ENCODE data around the gene SLC25A5. TPM values are rescaled to one million over a fixed set of nuclear protein-coding genes. Genes with fewer than 3 reads are reported as not detected.
"Not testable (repeated sequence)": the region's sequence is repeated elsewhere in the genome, so short reads cannot be mapped to it uniquely, and the experiment has no call there.

SLC25A5 gene
- total RNA-seq, 1 donor from 2014 or later, result 282 TPM

- no peak for DNase-seq (ENCODE audit: extremely low read depth, low read depth, low spot score)
Observed at GRCh38 chrX:119502727-119503483, 34.7 kb downstream of the SLC25A5 start.

DNA sequence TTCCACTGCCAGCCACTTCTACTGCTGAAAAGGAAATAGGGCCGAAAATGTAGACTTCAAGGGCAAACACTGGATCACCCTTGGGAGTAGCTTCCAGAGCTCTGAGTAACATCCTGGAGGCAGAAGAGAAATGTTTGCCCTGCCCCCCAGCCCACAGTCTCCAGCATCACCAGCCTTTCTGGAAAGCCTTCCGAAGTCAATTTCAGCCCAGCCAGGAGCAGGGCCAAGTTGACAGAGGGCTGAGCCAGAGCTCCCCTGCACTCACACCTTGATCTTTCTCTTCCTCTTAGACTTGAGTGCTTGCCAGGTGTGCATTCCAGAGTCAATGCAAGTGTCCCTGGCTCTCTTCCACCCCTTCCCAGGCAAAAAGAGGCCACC, 35.2 kb downstream of the SLC25A5 start:
- DNase-seq (ENCODE audit: extremely low read depth, low read depth, low spot score), result peak; percentile 22

DNA sequence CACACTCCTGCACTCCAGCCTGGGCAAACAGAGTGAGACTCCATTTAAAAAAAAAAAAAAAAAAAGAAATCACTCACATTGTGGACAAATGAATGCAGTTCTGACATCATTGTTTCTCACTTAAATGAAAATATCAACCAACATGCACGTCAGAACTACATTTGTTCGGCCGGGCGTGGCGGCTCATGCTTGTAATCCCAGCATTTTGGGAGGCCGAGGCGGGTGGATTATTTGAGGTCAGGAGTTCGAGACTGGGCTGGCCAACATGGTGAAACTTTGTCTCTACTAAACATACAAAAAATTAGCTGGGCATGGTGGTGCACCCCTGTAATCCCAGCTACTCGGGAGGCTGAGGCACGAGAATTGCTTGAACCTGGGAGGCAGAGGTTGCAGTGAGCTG, 36.9 kb downstream of the SLC25A5 start:
- not testable (repeated sequence) for DNase-seq (ENCODE audit: extremely low read depth, low read depth, low spot score)

DNA sequence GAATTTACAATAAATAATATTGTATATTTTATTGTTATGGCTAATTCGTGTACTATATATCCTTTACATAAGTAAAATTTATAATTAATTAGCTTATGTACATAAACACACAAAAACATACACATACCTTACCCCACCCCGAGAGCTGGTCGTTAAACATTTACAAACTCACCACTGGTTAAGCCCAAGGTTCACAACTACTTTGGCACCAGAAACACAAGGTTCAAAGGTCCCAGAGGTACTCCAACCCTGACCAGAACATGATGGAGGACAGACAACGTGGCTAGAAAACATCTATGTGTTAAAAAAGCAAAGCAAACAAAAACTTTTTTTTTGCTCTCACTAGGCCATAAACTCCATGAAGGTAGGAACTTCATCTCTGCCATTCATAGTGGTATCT, 37.7 kb downstream of the SLC25A5 start:
- no peak for DNase-seq (ENCODE audit: extremely low read depth, low read depth, low spot score)

DNA sequence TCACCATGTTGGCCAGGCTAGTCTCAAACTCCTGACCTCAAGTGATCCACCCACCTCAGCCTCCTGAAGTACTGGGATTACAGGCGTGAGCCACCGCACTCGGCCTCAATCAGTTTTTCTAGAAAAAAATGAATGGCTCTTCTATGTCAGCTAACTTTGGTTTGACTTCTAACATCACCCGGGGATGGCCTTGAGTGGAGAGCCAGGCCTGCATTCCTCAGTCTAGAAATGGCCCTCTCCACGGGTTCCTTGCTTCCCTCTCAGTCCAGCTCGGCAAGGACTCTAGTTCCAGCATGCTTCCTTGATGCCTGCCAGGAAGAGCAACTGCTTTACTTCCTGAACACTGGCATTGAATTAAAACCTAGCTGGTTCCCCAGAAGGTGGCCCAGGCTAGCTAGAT, 39.0 kb downstream of the SLC25A5 start:
- DNase-seq (ENCODE audit: extremely low read depth, low read depth, low spot score), result no peak

DNA sequence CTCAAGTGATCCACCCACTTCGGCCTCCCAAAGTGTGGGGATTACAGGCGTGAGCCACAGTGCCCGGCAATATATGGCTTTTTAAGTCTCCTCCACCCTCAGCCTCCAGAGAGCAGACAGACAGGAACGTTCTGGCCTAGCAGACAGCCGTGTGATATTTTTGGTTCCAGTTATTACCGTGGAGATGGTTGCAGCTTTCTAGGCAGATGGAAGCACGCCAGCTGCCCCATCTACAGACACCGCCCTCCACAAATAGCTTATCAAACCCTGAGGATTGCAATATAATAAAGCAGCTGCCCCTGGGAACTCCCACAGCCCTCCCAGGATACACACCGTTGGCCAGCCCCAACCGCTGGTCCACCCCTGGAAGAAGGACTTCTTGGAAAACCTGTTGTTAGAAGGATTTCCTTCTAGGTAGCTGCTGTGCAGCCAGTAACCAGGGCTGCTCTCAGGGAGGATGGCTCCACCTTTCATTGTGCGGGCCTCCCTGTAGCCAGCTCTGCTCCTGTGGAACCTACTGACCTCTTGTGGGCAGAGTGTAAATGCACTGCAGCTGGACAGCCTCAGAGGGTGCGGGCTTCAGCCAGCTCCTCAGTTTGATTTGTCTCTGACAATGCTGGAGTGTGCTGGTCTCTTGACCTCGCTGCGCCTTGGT, 44.0 kb downstream of the SLC25A5 start:
- peak; percentile 16 for DNase-seq (ENCODE audit: extremely low read depth, low read depth, low spot score)

DNA sequence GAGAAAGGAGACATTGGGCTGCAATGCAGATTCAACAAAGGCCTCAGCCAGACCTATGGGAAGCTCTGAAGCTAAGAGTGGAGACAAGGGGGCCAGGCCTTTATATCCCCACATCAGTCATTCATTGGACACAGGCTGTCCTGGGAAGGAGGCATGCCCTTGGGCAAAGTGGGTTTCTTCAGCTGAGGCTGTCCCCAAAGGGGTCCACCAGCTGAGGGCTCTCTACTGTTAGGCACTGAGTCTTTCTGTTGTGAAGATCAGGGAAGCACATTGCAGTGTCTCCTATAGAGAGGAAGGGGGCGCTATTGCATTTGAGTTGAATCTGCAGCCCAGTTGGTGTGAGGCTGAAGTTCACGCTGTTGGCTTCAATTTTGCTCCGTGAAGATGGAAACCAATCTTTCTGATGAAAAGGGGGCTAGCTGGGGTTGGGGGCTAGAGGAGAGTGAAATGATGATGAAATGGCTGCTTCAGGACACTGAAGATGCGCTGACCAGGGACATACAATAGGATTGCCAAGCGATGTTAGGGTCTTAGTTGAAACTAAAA, 48.0 kb downstream of the SLC25A5 start:
- DNase-seq (ENCODE audit: extremely low read depth, low read depth, low spot score), result peak; percentile 37

GRCh38 chrX:119518371-119518770, 50.1 kb downstream of the SLC25A5 start:
- DNase-seq (ENCODE audit: extremely low read depth, low read depth, low spot score), result no peak

Other genes with a start within 250 kb of the SLC25A5 start
- gene PGRMC1, start 232.2 kb upstream of the SLC25A5 start, total RNA-seq, result 56.4 and 57.1 TPM in 2 replicates
- 18.8 and 24.4 TPM in 2 replicates for gene SLC25A43, start 69.1 kb upstream of the SLC25A5 start, total RNA-seq
- gene STEEP1, start 97.0 kb downstream of the SLC25A5 start, total RNA-seq, result 24.2 and 29.6 TPM in 2 replicates
- gene UBE2A, start 106.1 kb downstream of the SLC25A5 start, total RNA-seq, result 45.4 and 52.7 TPM in 2 replicates
- 5.2 and 8.9 TPM in 2 replicates for gene NKRF, start 138.0 kb downstream of the SLC25A5 start, total RNA-seq
- gene SEPTIN6, start 224.7 kb downstream of the SLC25A5 start, total RNA-seq, result 23.6 and 24.4 TPM in 2 replicates